Psoas muscle (tissue), 8 donors: ENCODE results near the gene VAT1L. TPM values are rescaled to one million over a fixed set of nuclear protein-coding genes. Genes with fewer than 3 reads are reported as not detected.

Experiments
- ATAC-seq, 4 donors: fragments of 200-7000 bp; cut with Tn5 transposase; one replicate each; pipeline ENCODE4 v1.9.1; 2020; ENCODE audit warnings: moderate library complexity in 3 of 4, mild to moderate bottlenecking in 2 of 4
- DNase-seq, 2 donors: peaks; one replicate each; pipeline ENCODE4 v3.0.0-alpha.2; 2020
- H3K27ac ChIP-seq: fragments of 200-600 bp; one replicate; pipeline ENCODE4 v1.8.0; 2022
- H3K27me3 ChIP-seq, 3 donors: fragments of 200-600 bp in 1 of 3; one replicate each; pipeline versions ENCODE4 v1.6.1 to v1.8.0; 2013 to 2022; ENCODE audit warnings: low read length in 2 of 3, mild to moderate bottlenecking in 2 of 3, moderate library complexity in 1 of 3; ENCODE audit not compliant: insufficient read depth in 3 of 3
- H3K36me3 ChIP-seq, 2 donors: fragments of 200-600 bp in 1 of 2; one replicate each; pipeline versions ENCODE4 v1.6.1 to v1.8.0; 2013 to 2022; ENCODE audit warnings: low read depth in 1 of 2, mild to moderate bottlenecking in 1 of 2, moderate library complexity in 1 of 2; ENCODE audit not compliant: insufficient read depth in 1 of 2
- H3K4me1 ChIP-seq: fragments of 200-600 bp; one replicate; pipeline ENCODE4 v1.8.0; 2022
- H3K4me3 ChIP-seq: fragments of 200-600 bp; one replicate; pipeline ENCODE4 v1.8.0; 2022; ENCODE audit warnings: mild to moderate bottlenecking
- H3K9me3 ChIP-seq: fragments of 200-600 bp; one replicate; pipeline ENCODE4 v1.8.0; 2022
- CTCF ChIP-seq: fragments of 200-600 bp; IDR thresholded peaks from one replicate; pipeline ENCODE4 v1.8.0; 2022; ENCODE audit warnings: antibody characterized with exemption
- WGBS, 3 donors: extraction: QIAGEN DNeasy Blood & Tissue Kit; methylation state at CpG; one replicate each; pipeline versions ENCODE4 v1.1.6 to v1.1.7; 2013; 5-methylcytosine and 5-hydroxymethylcytosine counted together
- intact Hi-C, 2 donors: fragments of 100-400 bp; cut with DNase I; formaldehyde crosslinking; loops; one replicate each; pipeline versions ENCODE4 v1.11.0 to v1.14.2; 2022
- polyA plus RNA-seq, 3 donors: library from polyadenylated mRNA; stranded (reverse); fragments of 200-250 nt; gene quantifications; one replicate each; pipeline ENCODE4 v1.2.3, GENCODE V29; 2013
- total RNA-seq, 4 donors: library from RNA; stranded (reverse); fragmentation: NEBNext Ultra II Directional in 2 of 4; extraction: Animal tissue kit (Norgen Biotek cat#: 25700) in 2 of 4; gene quantifications; one replicate each; pipeline versions ENCODE4 v1.2.1 to v1.2.4, GENCODE V29; 2021 to 2023
- donor health status: healthy with polysubstance abuse.
- donor health status: DM: no; HTN: no; CAD: no; lungs with moderate emphysema.
- donor health status: Bipolar disorder and iron deficiency.
- donor health status: healthy.
- donor health status: DM: yes; HTN: yes; CAD: no.
- donor health status: DM: no; HTN: no; CAD: no.
- donor health status: DM: no; HTN: no; CAD: no.
- donor health status: DM: yes; HTN: yes; CAD: no.

VAT1L gene
- total and polyA plus RNA-seq, 7 donors = 0.03 to 0.20 (median 0.09) TPM; not detected in 3

DNA sequence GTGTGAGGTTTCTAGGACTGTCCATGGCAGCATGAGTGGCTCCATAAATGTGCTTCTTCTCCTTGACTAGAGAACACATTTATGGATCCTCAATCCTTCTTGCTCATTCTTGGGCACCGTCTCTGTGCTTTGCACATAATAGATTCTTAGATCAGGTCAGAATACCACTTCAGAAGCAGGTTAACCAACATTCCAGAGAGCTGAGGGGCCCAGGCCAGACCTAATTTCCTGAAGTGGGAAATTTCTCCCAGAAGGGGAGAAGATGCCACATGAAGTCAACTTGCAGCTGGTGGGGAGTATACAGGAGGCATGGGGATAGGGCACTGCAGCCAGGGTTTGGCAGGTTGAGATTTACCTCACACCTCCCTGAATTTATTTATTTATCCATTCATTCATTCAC, 24.4 kb upstream of the VAT1L start:
- H3K36me3 ChIP-seq = no peaks in the 10 kb centered on the region
- DNase-seq (no peak), ATAC-seq (no peak)
- no peaks in the 10 kb centered on the region for H3K4me1 ChIP-seq
- no peak overlapping the region for H3K27ac ChIP-seq
- H3K27me3 ChIP-seq = no peaks in the 10 kb centered on the region
- no peak overlapping the region for H3K4me3 ChIP-seq
- no peaks in the 10 kb centered on the region for H3K9me3 ChIP-seq
- TF ChIP-seq CTCF = no peak
- WGBS, 3 donors = 87 to 95% (median 95%) methylated on average over 1 of the region's 1 CpG
- intact Hi-C loops = no loop called here

DNA sequence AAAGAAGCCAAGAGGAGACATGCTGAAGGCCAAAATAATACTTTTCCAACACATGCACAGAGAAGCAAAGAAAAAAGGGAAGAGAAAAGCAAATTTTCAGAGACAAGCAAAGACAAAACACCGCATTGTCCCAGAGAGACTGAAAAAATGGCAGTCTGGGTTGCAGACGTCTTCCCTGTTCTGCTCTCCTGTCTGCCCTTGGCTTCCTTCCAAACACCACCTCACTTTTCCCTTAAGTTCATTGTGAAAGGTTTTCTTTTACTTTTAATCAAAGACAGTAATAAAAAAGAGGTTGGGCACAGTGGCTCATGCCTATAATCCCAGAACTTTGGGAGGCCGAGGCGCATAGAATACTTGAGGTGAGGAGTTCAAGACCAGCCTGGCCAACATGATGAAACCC, 21.2 kb upstream of the VAT1L start:
- 62 to 71% (median 68%) methylated on average over 4 of the region's 4 CpGs for WGBS, 3 donors
- Histone ChIP-seq H3K4me1 (no peaks in the 10 kb centered on the region), H3K27ac (no peak overlapping the region), H3K9me3 (no peaks in the 10 kb centered on the region), H3K4me3 (no peak overlapping the region), H3K27me3 (no peaks in the 10 kb centered on the region), H3K36me3 (no peaks in the 10 kb centered on the region)
- intact Hi-C loops = no loop called here
- DNase-seq (no peak), ATAC-seq (no peak)
- no peak for TF ChIP-seq CTCF

DNA sequence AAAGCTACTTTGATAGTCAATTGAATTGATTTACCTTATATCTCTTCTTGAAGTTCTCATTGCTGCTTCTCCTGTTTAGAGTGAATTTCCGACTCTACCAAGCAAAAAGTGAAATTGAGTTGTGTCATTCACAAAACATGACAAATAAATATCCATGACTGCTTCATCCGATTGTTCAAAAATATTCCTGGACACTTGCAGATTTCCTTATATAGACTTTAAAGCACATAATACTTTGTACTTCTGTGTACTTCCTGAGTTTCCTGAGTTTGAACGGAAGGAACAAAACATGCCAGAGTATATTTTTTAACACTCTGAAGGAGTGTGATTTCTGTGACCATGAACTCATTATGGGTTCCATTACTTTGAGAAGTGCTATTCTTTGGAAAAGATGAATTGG, 20.5 kb upstream of the VAT1L start:
- H3K27me3 ChIP-seq = no peaks in the 10 kb centered on the region
- no peak overlapping the region for H3K27ac ChIP-seq
- H3K4me1 ChIP-seq = no peaks in the 10 kb centered on the region
- intact Hi-C loops = no loop called here
- no peak overlapping the region for H3K4me3 ChIP-seq
- no peak for DNase-seq
- no peaks in the 10 kb centered on the region for H3K36me3 ChIP-seq
- ATAC-seq = no peak
- no peaks in the 10 kb centered on the region for H3K9me3 ChIP-seq
- no peak for TF ChIP-seq CTCF
- 38 to 55% (median 45%) methylated on average over 3 of the region's 3 CpGs for WGBS, 3 donors

- no peak for TF ChIP-seq CTCF
- WGBS, 3 donors = 75 to 84% (median 75%) methylated on average over 6 of the region's 6 CpGs
- no peaks in the 10 kb centered on the region for H3K36me3 ChIP-seq
- peaks cover 0 to 2% (median 0%) of the 10 kb centered on the region in 3 donors for H3K27me3 ChIP-seq
- H3K27ac ChIP-seq = no peak overlapping the region
- H3K4me1 ChIP-seq = no peaks in the 10 kb centered on the region
- intact Hi-C loops = no loop called here
- no peaks in the 10 kb centered on the region for H3K9me3 ChIP-seq
- DNase-seq (no peak), ATAC-seq (no peak)
- H3K4me3 ChIP-seq = no peak overlapping the region
Measured at GRCh38 chr16:77775911-77776909, 12.2 kb upstream of the VAT1L start.
